Natural killer cell treated with Interleukin-12 subunit alpha and Interleukin-12 subunit beta and Interleukin-15 and Interleukin-18, amount 100 ng/mL, for 72 hours (primary cell): ENCODE results near the gene CNTNAP1. TPM values are rescaled to one million over a fixed set of nuclear protein-coding genes. Genes with fewer than 3 reads are reported as not detected.

ENCODE experiments used
- ATAC-seq, 2 donors: fragments of 150-1000 bp; cut with Tn5 transposase in 1 of 2; sonication (Bioruptor Pico), chemical (Tn5 transposase) in 1 of 2; 2 replicates each; pipeline ENCODE4 v1.10.0; 2021
- DNase-seq: peaks from one replicate; pipeline ENCODE4 v3.0.0; 2022; ENCODE audit warnings: low spot score
- H3K27ac Mint-ChIP-seq, 2 donors: 1 replicate in 1 of 2; 2 replicates in 1 of 2; pipeline ENCODE4 v1.8.0; 2022; ENCODE audit warnings: mixed read lengths in 2 of 2, mild to moderate bottlenecking in 1 of 2, moderate library complexity in 1 of 2
- H3K27me3 Mint-ChIP-seq, 2 donors: 1 replicate in 1 of 2; 2 replicates in 1 of 2; pipeline ENCODE4 v1.8.0; 2022; ENCODE audit warnings: mixed read lengths in 2 of 2
- H3K36me3 Mint-ChIP-seq: one replicate; pipeline ENCODE4 v1.8.0; 2022; ENCODE audit warnings: mixed read lengths
- H3K4me1 Mint-ChIP-seq, 2 donors: 1 replicate in 1 of 2; 2 replicates in 1 of 2; pipeline ENCODE4 v1.8.0; 2022; ENCODE audit warnings: low read depth in 2 of 2, mixed read lengths in 2 of 2, mild to moderate bottlenecking in 1 of 2
- H3K4me3 Mint-ChIP-seq: one replicate; pipeline ENCODE4 v1.8.0; 2022; ENCODE audit warnings: mixed read lengths
- H3K9me3 Mint-ChIP-seq: 2 replicates; pipeline ENCODE4 v1.8.0; 2022; ENCODE audit warnings: mixed read lengths
- total RNA-seq, 2 donors: library from RNA; stranded (reverse); gene quantifications; one replicate each; pipeline ENCODE4 v1.2.3, GENCODE V29; 2022

Gene CNTNAP1
- total RNA-seq, 2 donors from 2014 or later: 0.17 to 0.39 TPM

DNA sequence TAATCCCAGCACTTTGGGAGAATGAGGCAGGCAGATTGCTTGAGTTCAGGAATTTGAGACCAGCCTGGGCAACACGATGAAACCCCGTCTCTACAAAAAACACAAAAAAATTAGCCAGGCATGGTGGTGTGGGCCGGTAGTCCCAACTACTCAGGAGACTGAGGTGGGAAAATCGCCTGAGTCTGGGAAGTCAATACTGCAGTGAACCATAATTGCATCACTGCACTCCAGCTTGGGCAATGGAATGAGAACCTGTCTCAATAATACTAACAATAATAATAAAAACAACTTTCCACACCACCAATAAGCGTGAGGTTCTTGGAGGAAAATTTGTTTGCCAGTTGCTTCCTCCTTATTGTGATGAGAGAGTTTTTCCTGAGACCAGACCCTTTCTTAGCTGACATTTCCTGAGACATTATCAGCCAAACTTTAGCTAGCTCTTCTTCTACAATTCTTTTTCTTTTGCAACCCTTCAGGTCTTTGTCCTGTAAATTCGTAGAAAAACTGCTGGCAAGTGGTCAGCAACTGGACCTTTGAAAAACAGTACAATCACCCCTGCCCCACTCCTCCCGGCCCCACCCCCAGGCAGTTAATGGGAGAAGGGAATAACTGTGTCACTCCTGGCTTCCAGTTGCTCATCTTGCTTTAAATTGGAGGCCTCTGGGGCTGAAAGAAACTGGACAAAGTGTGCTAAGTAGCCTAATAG lies 66.0 kb downstream of the CNTNAP1 start:
- no peak overlapping the region for H3K27ac Mint-ChIP-seq
- no peak overlapping the region for H3K4me3 Mint-ChIP-seq
- no peak for DNase-seq
- no peak for ATAC-seq
- H3K27me3 Mint-ChIP-seq: peaks cover 16 to 22% of the 10 kb centered on the region in 2 donors
- peaks cover 14 to 16% of the 10 kb centered on the region in 2 donors for H3K4me1 Mint-ChIP-seq
- H3K9me3 Mint-ChIP-seq: no peaks in the 10 kb centered on the region
- no peaks in the 10 kb centered on the region for H3K36me3 Mint-ChIP-seq

DNA sequence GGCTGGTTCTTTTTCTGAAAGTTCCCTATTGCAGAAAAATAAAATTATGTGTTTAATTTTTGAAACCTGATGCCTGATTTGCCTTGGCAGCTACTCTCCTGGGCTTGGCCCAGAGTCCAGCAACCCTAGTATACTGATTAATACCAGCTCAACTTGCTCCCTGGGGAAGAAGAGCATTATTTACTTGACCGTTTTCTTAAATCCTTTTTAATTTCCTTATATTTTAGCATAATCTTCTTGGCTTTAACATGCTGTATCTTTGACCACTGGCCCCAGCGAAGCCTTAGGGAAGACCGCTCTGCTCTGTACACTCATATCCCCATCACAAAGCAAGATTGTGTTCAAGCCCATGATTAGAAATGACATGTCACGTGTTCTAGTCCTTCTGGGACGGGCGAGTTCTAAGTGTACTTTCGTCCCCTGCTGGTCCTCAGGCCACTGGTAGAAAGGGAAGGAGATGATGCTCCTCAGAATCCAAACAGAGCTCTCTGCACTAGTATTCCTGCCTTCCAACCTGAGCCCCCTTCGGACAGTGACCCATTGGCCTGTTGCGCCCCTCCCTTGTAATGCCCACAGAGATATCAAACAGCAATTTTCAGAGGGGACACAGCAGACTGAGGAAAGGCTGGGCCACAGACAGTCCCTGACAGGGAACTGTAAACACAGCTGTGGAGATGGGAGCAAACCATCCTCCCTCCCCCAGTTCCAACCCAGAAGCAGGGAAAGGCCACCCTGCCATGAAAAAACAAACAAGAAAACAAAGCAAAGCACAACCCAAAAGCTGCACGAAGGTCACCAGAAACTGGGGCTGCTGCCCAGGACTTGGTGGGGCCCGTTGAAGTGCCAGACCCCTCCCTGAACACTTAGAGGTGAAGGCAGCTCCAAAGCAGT lies 66.8 kb downstream of the CNTNAP1 start:
- Mint-ChIP-seq H3K4me1 (peaks cover 7 to 8% of the 10 kb centered on the region in 2 donors), H3K9me3 (no peaks in the 10 kb centered on the region), H3K27me3 (peaks cover 20 to 26% of the 10 kb centered on the region in 2 donors), H3K36me3 (no peaks in the 10 kb centered on the region), H3K27ac (no peak overlapping the region), H3K4me3 (no peak overlapping the region)
- no peak for ATAC-seq
- no peak for DNase-seq

Other genes with a start within 250 kb of the CNTNAP1 start
- gene ATP6V0A1, start 223.7 kb upstream of the CNTNAP1 start, total RNA-seq: 10 to 100 TPM in 1 of 2 donors, 1 to 10 TPM in 1; 6.7 to 13.9 TPM
- gene NAGLU, start 146.3 kb upstream of the CNTNAP1 start, total RNA-seq: 10 to 100 TPM; 18.1 to 19.3 TPM
- gene HSD17B1, start 129.6 kb upstream of the CNTNAP1 start, total RNA-seq: 1 to 10 TPM in 1 of 2 donors, under 1 TPM in 1; 0.71 to 1.6 TPM
- 100 to 1,000 TPM in 1 of 2 donors, 10 to 100 TPM in 1; 83.4 to 126 TPM for gene COASY, start 120.4 kb upstream of the CNTNAP1 start, total RNA-seq
- gene MLX, start 115.4 kb upstream of the CNTNAP1 start, total RNA-seq: 10 to 100 TPM; 66.8 to 68.4 TPM
- gene PSMC3IP, start 104.8 kb upstream of the CNTNAP1 start, total RNA-seq: 10 to 100 TPM; 20.7 to 41.3 TPM
- 10 to 100 TPM; 52.9 to 67.3 TPM for gene RETREG3, start 73.2 kb upstream of the CNTNAP1 start, total RNA-seq
- 10 to 100 TPM; 59.1 to 99.4 TPM for gene TUBG1, start 72.8 kb upstream of the CNTNAP1 start, total RNA-seq
- 1 to 10 TPM; 3.9 to 8.0 TPM for gene TUBG2, start 23.2 kb upstream of the CNTNAP1 start, total RNA-seq
- under 1 TPM in 1 of 2 donors, not detected in 1; 0.73 TPM for gene PLEKHH3, start 5.5 kb upstream of the CNTNAP1 start, total RNA-seq
- not detected for gene CCR10, start 688 bp upstream of the CNTNAP1 start, total RNA-seq
- gene EZH1, start 62.5 kb downstream of the CNTNAP1 start, total RNA-seq: 10 to 100 TPM; 32.2 to 33.5 TPM
- gene RAMP2, start 78.7 kb downstream of the CNTNAP1 start, total RNA-seq: not detected
- gene VPS25, start 90.9 kb downstream of the CNTNAP1 start, total RNA-seq: 10 to 100 TPM; 57.5 to 61.7 TPM
- under 1 TPM; 0.10 to 0.28 TPM for gene WNK4, start 98.1 kb downstream of the CNTNAP1 start, total RNA-seq
- gene COA3, start 116.2 kb downstream of the CNTNAP1 start, total RNA-seq: 10 to 100 TPM; 41.6 to 48.0 TPM
- not detected for gene CNTD1, start 116.3 kb downstream of the CNTNAP1 start, total RNA-seq
- gene BECN1, start 141.8 kb downstream of the CNTNAP1 start, total RNA-seq: 100 to 1,000 TPM; 106 to 134 TPM
- 100 to 1,000 TPM; 152 to 251 TPM for gene PSME3, start 150.9 kb downstream of the CNTNAP1 start, total RNA-seq
- 1 to 10 TPM; 3.5 to 5.3 TPM for gene AOC2, start 162.0 kb downstream of the CNTNAP1 start, total RNA-seq
- 1 to 10 TPM; 1.8 to 2.7 TPM for gene AOC3, start 168.7 kb downstream of the CNTNAP1 start, total RNA-seq
- not detected for gene G6PC1, start 218.3 kb downstream of the CNTNAP1 start, total RNA-seq